HTERT RPE-1 (cell line): ENCODE data around the gene EDARADD.

Experiments
- in situ Hi-C: fragments of 300-500 bp; cut with MboI; formaldehyde crosslinking; loops from 4 replicates; pipeline ENCODE4 v1.14.3; 2020; ENCODE audit warnings: low sequenced_read_pairs

Gene EDARADD

GRCh38 chr1:236511735-236512418 is 117.8 kb downstream of the EDARADD start:
- in situ Hi-C loops, result no loop called here

DNA sequence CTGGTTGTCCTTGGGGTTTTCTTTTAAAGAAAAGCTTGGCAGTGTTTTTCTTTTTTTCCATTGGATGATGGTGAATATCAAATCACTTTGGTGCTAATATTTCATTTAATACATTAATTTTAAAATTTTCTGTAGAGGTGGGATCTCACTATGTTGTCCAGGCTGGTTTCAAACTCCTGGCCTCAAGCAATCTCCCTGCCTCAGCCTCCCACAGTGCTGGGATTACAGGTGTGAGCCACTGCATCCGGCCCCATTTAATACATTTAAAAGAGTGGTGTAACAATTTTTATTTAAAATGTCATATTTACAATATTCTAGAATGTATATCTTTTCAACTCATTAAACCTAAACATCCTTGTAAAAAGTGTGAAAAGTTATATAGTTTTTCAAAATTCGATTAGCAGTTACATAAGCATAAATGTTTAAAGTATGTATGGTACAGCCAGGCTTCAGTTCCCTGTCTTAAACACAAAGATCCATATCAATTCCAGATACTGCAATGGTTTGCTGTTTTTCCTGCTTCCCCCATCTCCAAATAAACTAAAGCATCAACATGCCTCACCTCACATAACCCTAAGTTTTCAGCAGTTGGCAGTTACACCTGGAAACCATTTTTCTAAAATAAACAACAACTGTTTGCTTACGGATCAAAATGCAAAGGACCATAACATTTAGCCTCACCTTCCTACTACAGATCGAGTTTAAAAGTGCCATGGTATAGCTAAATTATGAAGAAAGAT is 120.8 kb downstream of the EDARADD start:
- in situ Hi-C loops, result no loop called here

DNA sequence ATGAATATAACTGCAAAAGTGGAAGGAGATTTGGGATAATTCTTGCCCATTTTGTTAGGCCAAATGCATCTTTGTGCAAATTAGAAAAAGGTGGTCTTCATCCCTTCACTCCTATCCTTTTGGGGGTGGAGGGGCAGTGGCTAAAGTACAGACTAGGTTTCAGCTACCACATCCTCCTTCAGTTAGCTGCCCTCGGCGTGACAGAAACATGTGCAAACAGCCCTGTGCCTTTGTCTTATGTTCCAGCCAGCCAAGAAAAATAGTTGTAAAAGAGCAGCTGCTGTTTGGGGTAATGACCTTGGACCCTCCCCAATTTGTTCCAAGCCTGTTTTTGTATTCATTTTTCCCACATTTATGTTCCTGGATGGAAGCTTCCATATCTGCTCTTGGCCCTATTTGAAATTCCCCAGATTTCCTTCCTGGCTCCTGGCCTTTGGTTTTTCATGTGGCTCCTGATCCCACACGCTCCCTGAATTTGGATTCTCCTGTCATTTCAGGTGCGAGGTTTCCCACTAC is 121.4 kb downstream of the EDARADD start:
- in situ Hi-C loops, result no loop called here

GRCh38 chr1:236516929-236517704 is 123.0 kb downstream of the EDARADD start:
- in situ Hi-C loops, result no loop called here

- in situ Hi-C loops, result no loop called here
Observed at GRCh38 chr1:236518322-236518721, 124.2 kb downstream of the EDARADD start.

DNA sequence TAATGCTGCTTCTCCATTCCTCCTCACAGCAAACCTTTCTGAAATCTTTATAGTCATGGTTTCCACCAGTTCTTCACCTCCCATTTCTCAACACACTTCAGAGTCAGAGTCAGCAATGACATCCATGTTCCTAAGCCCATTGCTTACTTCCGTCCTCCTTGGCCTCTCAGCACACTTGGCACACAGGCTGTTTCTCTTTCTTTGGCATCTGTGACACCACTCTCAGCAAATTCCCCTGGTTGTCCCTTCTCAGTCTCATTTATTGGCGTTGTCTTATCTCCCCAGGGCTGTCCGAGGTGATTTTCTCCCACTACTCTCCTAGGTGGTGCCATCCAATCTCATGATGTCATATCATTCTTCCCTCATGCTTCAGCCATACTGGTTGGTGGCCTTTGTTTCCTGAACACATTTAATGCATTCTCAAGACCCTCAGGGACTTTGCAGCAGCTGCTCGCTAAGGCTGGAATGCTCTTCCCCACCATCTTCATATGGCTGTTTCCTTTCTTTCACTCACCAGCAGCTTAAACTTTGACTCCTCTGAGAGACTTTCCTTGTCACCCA is 126.4 kb downstream of the EDARADD start:
- in situ Hi-C loops, result no loop called here

GRCh38 chr1:236522937-236523703 is 129.0 kb downstream of the EDARADD start:
- in situ Hi-C loops, result no loop called here

DNA sequence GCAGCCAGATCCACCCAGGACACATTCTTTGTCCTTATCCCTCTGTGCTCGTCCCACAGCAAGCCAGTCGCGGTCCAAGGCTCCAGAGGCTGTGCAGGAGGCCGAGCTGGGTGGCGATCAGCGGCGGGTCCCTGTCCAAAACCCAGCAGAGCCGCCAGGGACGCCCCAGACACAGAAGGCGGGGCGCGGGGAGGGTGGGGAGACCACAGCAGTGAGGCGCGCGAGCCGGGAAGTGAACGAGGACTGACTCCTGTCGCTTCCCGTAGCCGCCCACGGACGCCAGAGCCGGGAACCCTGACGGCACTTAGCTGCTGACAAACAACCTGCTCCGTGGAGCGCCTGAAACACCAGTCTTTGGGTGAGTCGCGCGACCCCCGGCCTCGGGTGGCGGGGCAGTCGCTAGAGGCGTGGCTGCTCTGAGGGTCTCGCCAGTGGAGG is 129.6 kb downstream of the EDARADD start, which contains the start of gene LGALS8:
TSS of gene LGALS8 (plus strand) at position 279 of the 438 bp plus-strand sequence. CDS start 2,089 bp downstream, outside the sequence.
- in situ Hi-C loops, result no loop called here

DNA sequence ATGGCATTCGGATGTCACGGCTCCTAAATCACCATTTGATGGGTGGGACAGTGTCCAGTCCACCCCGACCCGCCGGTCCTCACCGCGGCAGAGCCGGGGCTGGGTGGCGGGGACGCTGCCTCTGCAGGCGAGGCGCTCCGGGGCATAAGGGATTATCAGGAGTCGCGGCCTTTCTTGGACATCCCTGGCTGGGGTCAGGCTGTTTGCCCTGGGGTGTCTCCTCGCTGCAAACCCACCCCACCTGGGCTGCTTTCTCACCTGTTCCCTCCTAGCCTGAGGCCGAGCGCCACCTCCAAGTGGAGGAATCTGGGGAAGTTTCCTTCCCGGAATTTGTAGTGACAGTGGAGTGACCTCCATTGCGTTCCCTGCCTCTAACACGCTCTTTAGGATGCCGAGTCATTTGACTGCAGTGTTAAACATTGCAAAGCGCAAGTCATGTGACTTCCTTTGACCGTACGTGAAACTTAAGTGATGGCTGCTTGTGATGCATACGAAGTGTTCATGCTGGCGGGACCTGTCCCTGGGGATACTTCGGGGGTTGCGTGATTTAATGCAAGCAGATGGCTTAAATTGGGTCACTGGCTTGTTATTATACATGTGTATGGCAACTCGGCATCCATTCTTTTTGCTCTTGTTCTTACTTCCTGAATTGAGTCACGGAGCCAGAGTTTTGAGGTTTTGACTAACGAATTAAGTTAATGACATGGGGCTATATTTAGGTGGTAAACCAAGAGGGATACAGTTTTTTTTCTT is 130.2 kb downstream of the EDARADD start:
- in situ Hi-C loops, result no loop called here

GRCh38 chr1:236524895-236525184 is 130.8 kb downstream of the EDARADD start:
- in situ Hi-C loops, result no loop called here

GRCh38 chr1:236526079-236526478 is 132.0 kb downstream of the EDARADD start:
- in situ Hi-C loops, result no loop called here

GRCh38 chr1:236530286-236530685 is 136.2 kb downstream of the EDARADD start:
- in situ Hi-C loops, result no loop called here

DNA sequence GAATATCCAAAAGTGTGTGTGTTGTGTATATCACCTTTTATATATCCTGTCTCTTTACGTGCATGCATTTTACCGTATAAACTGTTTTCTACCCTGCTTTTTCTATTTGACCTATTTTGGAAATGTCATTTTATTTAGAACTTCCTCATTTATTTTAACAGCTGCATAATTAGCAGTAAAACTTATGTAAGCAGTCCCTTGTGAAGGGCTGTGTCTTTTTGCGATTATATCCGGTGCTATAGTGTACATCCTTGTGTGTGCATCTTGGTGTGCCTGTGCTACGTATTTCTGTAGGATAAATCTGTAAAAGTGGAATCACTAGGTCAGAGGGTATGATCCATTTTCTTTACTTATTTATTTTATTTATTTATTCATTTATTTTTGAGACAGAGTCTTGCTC is 136.9 kb downstream of the EDARADD start:
- in situ Hi-C loops, result no loop called here

GRCh38 chr1:236532850-236533249 is 138.8 kb downstream of the EDARADD start:
- in situ Hi-C loops, result no loop called here

DNA sequence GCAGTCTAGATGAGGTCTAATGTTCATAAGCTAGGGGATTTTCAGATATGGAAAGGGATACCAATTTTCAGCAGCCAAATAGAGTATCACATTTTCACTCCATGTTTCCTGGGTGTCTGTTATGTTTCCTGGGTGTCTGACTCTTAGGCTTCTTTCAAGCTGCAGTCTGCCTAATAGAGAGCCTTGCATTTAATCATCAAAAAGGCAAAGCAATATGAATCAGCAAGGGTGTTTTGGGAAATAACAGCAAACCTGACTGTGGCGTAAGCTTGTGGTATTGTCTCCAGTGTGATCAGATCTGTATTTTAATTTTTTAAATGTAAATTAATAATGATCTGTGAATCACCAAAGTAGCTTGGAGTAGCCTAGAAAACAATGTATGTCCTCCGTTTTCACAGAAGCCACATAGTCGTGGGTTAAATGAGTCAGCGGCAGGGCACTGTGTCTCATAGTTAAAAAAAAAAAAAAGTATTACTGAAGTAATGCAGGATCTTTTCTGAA is 140.1 kb downstream of the EDARADD start:
- in situ Hi-C loops, result no loop called here
